GM18505 (cell line): Measurements from ENCODE around the gene TRMT10B.

Source experiments
- ATAC-seq: cut with Tn5 transposase; IDR thresholded peaks from one replicate; pipeline ENCODE4 v1.9.1; 2021; ENCODE audit not compliant: unreplicated experiment
- POLR2A ChIP-seq: IDR thresholded peaks from 4 replicates; pipeline ENCODE4 v1.6.1; 2011; ENCODE audit warnings: borderline replicate concordance; ENCODE audit not compliant: insufficient read depth, insufficient read length; ENCODE audit errors: extremely low read depth

The TRMT10B gene

DNA sequence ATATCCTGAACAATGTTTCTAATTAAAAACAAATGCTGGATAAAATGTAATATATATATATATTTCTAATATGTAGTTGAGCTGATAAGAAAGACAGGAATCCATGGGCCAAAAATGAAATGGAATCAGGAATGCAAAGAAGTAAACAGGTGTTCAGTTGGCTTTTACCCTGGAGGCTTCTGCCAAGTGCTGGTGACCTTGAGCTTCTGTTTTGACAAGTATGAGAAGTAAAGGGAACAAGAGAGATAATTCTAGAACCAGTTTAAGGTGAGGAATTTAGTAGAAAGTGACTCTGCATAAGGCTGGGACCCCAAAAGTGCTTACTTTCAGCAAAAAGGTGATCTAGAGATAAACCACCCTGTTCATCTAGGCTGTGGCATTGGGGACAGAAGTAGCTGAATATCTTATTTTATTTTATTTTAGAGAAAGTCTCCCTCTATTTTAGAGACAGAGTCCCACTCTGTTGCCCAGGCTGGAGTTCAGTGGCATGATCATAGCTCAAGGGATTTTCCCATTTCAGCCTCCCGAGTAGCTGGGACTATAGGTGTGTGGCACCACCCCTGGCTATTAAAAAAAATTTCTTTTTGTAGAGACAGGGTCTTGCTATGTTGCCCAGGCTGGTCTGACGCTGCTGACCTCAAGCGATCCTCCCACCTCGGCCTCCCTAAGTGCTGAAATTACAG lies 74.0 kb downstream of the TRMT10B start:
- TF ChIP-seq POLR2A = no peak

More for the DNA sequence above, 74.0 kb downstream of the TRMT10B start:
- ATAC-seq = no peak
